WTC11 (cell line): ENCODE data around the gene SPEM1. TPM values are rescaled to one million over a fixed set of nuclear protein-coding genes. Genes with fewer than 3 reads are reported as not detected.

Experiments
- ATAC-seq: fragments of 200-7000 bp; cut with Tn5 transposase; 2 replicates; pipeline ENCODE4 v1.10.0; 2021; ENCODE audit warnings: mild to moderate bottlenecking, moderate library complexity
- CTCF ChIA-PET: fragments of 300-600 bp; sonication (Branson Sonifier 250); formaldehyde crosslinking; loops from one replicate; lab custom pipeline; 2021; ENCODE audit warnings: antibody characterized with exemption; lab: Charles Lee
- POLR2A ChIA-PET: fragments of 350-600 bp; sonication (Branson Sonifier 250); formaldehyde crosslinking; loops from one replicate; lab custom pipeline; 2021; ENCODE audit warnings: antibody characterized with exemption; lab: Charles Lee
- DNase-seq: peaks from one replicate; pipeline ENCODE4 v3.0.0; 2021; ENCODE audit warnings: low spot score
- H3K27ac Mint-ChIP-seq: 2 replicates; pipeline ENCODE4 v1.8.0; 2021; ENCODE audit warnings: mixed read lengths
- H3K27me3 Mint-ChIP-seq: 2 replicates; pipeline ENCODE4 v1.8.0; 2021; ENCODE audit warnings: low read depth, mild to moderate bottlenecking, moderate library complexity, mixed read lengths
- H3K36me3 Mint-ChIP-seq: 2 replicates; pipeline ENCODE4 v1.8.0; 2021; ENCODE audit warnings: mixed read lengths
- H3K4me1 Mint-ChIP-seq: 2 replicates; pipeline ENCODE4 v1.8.0; 2022; ENCODE audit warnings: mixed read lengths
- H3K4me3 Mint-ChIP-seq: 2 replicates; pipeline ENCODE4 v1.8.0; 2021; ENCODE audit warnings: mild to moderate bottlenecking, moderate library complexity, mixed read lengths
- H3K9me3 Mint-ChIP-seq: 2 replicates; pipeline ENCODE4 v1.8.0; 2021; ENCODE audit warnings: mixed read lengths
- ATF3 ChIP-seq: sonication (generic); formaldehyde crosslinking; conservative IDR thresholded peaks from 2 replicates; pipeline ENCODE4 v1.8.1; 2022; ENCODE audit warnings: mild to moderate bottlenecking, missing genetic modification reagents
- CREM ChIP-seq: sonication (generic); formaldehyde crosslinking; IDR thresholded peaks from 2 replicates; pipeline ENCODE4 v1.8.1; 2022; ENCODE audit warnings: mild to moderate bottlenecking, missing genetic modification reagents, moderate library complexity
- CTCF ChIP-seq: fragments of 200-600 bp; IDR thresholded peaks from 2 replicates; pipeline ENCODE4 v1.8.0; 2022; ENCODE audit warnings: antibody characterized with exemption
- E2F1 ChIP-seq: sonication (generic); formaldehyde crosslinking; IDR thresholded peaks from 2 replicates; pipeline ENCODE4 v1.8.0; 2022; ENCODE audit warnings: mild to moderate bottlenecking, missing genetic modification reagents
- GRHL2 ChIP-seq: fragments of 250-450 bp; sonication (Bioruptor Pico); IDR thresholded peaks from 2 replicates; pipeline ENCODE4 v1.8.0; 2022; ENCODE audit warnings: mild to moderate bottlenecking, moderate library complexity; ENCODE audit not compliant: insufficient replicate concordance, severe bottlenecking
- HMGXB4 ChIP-seq: sonication (generic); formaldehyde crosslinking; IDR thresholded peaks from 2 replicates; pipeline ENCODE4 v1.8.1; 2023; ENCODE audit warnings: mild to moderate bottlenecking, moderate library complexity, missing genetic modification reagents
- IRF2 ChIP-seq: sonication (generic); formaldehyde crosslinking; IDR thresholded peaks from 2 replicates; pipeline ENCODE4 v1.8.0; 2022; ENCODE audit warnings: low read depth, missing genetic modification reagents, borderline replicate concordance
- MYBL2 ChIP-seq: sonication (generic); formaldehyde crosslinking; IDR thresholded peaks from 2 replicates; pipeline ENCODE4 v1.8.1; 2023; ENCODE audit warnings: mild to moderate bottlenecking, moderate library complexity, missing genetic modification reagents
- NFE2L1 ChIP-seq: sonication (generic); formaldehyde crosslinking; IDR thresholded peaks from 2 replicates; pipeline ENCODE4 v1.8.1; 2023; ENCODE audit warnings: missing genetic modification reagents
- PREB ChIP-seq: sonication (generic); formaldehyde crosslinking; IDR thresholded peaks from 2 replicates; pipeline ENCODE4 v1.8.1; 2022; ENCODE audit warnings: mild to moderate bottlenecking, missing genetic modification reagents, moderate library complexity, borderline replicate concordance
- PRRX2 ChIP-seq: fragments of 250-450 bp; sonication (Bioruptor Pico); IDR thresholded peaks from 2 replicates; pipeline ENCODE4 v1.8.0; 2021; ENCODE audit warnings: mild to moderate bottlenecking
- SP1 ChIP-seq: sonication (generic); formaldehyde crosslinking; conservative IDR thresholded peaks from 2 replicates; pipeline ENCODE4 v1.8.1; 2022; ENCODE audit warnings: missing genetic modification reagents
- ZNF219 ChIP-seq: sonication (generic); formaldehyde crosslinking; IDR thresholded peaks from 2 replicates; pipeline ENCODE4 v1.8.0; 2023; ENCODE audit warnings: missing genetic modification reagents, mild to moderate bottlenecking, borderline replicate concordance
- ZNF281 ChIP-seq: sonication (generic); formaldehyde crosslinking; IDR thresholded peaks from 2 replicates; pipeline ENCODE4 v1.8.0; 2023; ENCODE audit warnings: mild to moderate bottlenecking, missing genetic modification reagents
- ZNF317 ChIP-seq: sonication (generic); formaldehyde crosslinking; IDR thresholded peaks from 2 replicates; pipeline ENCODE4 v1.8.1; 2023; ENCODE audit warnings: low read depth, mild to moderate bottlenecking, moderate library complexity, missing genetic modification reagents, borderline replicate concordance
- ZNF532 ChIP-seq: fragments of 250-450 bp; sonication (Bioruptor Pico); IDR thresholded peaks from 2 replicates; pipeline ENCODE4 v1.9.0; 2021; ENCODE audit warnings: mild to moderate bottlenecking, borderline replicate concordance
- ZSCAN18 ChIP-seq: fragments of 250-450 bp; sonication (Bioruptor Pico); IDR thresholded peaks from 2 replicates; pipeline ENCODE4 v2.1.2; 2022; ENCODE audit warnings: mild to moderate bottlenecking, moderate library complexity
- total RNA-seq: library from RNA; stranded (reverse); gene quantifications from 3 replicates; pipeline ENCODE4 v1.2.3, GENCODE V29; 2021

SPEM1 gene
- total RNA-seq, 1 experiment from 2014 or later: 0.35 TPM

GRCh38 chr17:7404737-7405349, 15.3 kb upstream of the SPEM1 start:
- CTCF ChIA-PET: interaction anchor here (0.6 to 3.3 kb wide), 23 partner anchors 10 to 284 kb away, joined by 3 to 59 read pairs (median 7); partner anchors contain the start of genes ACAP1, CHRNB1, NEURL4 and PLSCR3
- no peaks in the 10 kb centered on the region; the same call in 1 of the 2 replicates for H3K27me3 Mint-ChIP-seq
- TF ChIP-seq ZNF317 (CRISPR knock-in tag): no peak
- TF ChIP-seq ZNF281: no peak
- no peak for TF ChIP-seq PREB
- TF ChIP-seq ATF3 (CRISPR knock-in tag): no peak
- TF ChIP-seq HMGXB4 (CRISPR knock-in tag): peak; percentile 6; the same call in 1 of the 2 replicates
- TF ChIP-seq CREM (CRISPR knock-in tag): no peak
- no peak for TF ChIP-seq GRHL2 (CRISPR knock-in tag)
- TF ChIP-seq MYBL2: peak; percentile 28; the same call in 1 of the 2 replicates
- no peak for TF ChIP-seq PRRX2
- TF ChIP-seq ZSCAN18 (CRISPR knock-in tag): no peak
- TF ChIP-seq CTCF: no peak
- TF ChIP-seq ZNF219: no peak
- no peak for TF ChIP-seq IRF2 (CRISPR knock-in tag)
- peak; percentile 27; the same call in 1 of the 2 replicates for TF ChIP-seq SP1 (CRISPR knock-in tag)
- no peak for TF ChIP-seq E2F1
- TF ChIP-seq ZNF532 (CRISPR knock-in tag): no peak
- no peak for TF ChIP-seq NFE2L1 (CRISPR knock-in tag)
- TF ChIP-seq, all 79 proteins: peak for 3
- Mint-ChIP-seq H3K9me3 (no peaks in the 10 kb centered on the region), H3K4me3 (peak overlapping the region; percentile 84), H3K4me1 (peaks cover 30% of the 10 kb centered on the region), H3K27ac (0 out of 2 replicates have a peak overlapping the region, but pooled peaks have one; percentile 45), H3K36me3 (peaks cover 14% of the 10 kb centered on the region)
- no peak for ATAC-seq
- POLR2A ChIA-PET: interaction anchor here (0.6 to 2.5 kb wide), 14 partner anchors 8 to 184 kb away, joined by 3 to 38 read pairs (median 4); partner anchors contain the start of genes CHRNB1, NEURL4, PLSCR3 and TMEM102
- peak; percentile 69 for DNase-seq
